Measurements from ENCODE around the gene KIF6.

DNA sequence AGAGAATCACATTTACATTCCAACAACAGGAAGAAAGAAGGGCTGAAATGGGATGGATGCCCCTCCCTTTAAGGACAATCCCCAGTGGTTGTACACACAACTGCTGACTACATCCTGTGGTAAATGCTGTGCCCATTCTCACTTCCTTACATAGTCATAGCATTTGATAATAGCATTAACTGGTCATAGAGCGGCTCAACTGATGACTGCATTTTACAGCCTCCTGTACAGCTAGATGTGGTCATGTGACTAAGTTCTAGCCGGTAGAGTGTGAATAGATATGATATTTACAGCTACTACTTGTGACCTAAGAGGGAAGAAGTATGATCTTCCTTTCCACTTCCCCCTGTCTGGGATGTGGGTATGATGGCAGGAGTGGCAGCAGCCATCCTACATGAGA lies 435.7 kb downstream of the KIF6 start:
- no peak for TF ChIP-seq POLR2AphosphoS5 (IDR thresholded peaks at IDR 0.05; ENCODE audit: low read depth)
- TF ChIP-seq, protein P1, sequence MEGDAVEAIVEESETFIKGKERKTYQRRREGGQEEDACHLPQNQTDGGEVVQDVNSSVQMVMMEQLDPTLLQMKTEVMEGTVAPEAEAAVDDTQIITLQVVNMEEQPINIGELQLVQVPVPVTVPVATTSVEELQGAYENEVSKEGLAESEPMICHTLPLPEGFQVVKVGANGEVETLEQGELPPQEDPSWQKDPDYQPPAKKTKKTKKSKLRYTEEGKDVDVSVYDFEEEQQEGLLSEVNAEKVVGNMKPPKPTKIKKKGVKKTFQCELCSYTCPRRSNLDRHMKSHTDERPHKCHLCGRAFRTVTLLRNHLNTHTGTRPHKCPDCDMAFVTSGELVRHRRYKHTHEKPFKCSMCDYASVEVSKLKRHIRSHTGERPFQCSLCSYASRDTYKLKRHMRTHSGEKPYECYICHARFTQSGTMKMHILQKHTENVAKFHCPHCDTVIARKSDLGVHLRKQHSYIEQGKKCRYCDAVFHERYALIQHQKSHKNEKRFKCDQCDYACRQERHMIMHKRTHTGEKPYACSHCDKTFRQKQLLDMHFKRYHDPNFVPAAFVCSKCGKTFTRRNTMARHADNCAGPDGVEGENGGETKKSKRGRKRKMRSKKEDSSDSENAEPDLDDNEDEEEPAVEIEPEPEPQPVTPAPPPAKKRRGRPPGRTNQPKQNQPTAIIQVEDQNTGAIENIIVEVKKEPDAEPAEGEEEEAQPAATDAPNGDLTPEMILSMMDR (IDR thresholded peaks at IDR 0.05; ENCODE audit: insufficient read depth, low read length) = no peak
